A549 treated with AZD9567 at 1 μM for 4 hours (cell line): Measurements from ENCODE around the gene MAMDC4. TPM values are rescaled to one million over a fixed set of nuclear protein-coding genes. Genes with fewer than 3 reads are reported as not detected.

Experiments
- total RNA-seq: library from RNA; stranded (reverse); fragments of 200-300 nt; extraction: Qiagen RNA extraction; gene quantifications from 5 replicates; pipeline ENCODE4 v1.2.3, GENCODE V29; 2022; ENCODE audit not compliant: insufficient read depth

Gene MAMDC4
- total RNA-seq = 3.8 to 5.7 TPM (median 4.6 TPM) in 5 replicates

DNA sequence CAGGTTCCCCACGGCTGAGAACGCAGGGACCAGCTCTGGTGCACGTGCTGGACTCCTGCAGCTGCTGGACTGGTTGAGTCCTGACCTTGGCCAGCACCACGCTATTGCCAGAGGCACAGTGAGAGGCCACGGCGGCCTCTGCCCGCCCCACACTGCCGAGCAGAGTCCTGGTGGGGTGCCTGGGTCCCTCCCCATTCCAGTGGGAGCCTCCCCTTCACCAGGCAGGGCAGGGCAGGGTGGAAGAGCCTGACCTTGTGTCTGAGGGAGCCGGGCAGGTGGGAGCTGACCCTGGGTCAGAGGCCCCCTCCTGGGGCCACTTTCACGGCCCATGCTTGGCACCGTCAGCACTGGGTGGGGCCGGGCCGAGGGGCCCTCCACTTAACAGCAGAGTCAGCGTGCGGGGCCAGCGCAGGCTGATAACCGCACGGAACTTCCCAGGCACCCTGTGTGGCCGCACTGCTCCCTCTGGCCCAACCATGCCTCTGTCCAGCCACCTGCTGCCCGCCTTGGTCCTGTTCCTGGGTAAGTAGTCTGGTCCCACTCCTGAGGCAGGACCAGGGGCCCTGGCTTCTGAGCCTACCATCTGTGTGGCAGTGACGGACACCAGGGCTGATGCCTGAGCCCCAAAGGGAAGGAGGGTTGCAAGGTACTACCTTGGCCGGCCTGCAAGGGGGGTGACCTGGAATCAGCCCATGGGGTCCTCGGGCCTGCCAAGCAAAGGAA, at the start of gene MAMDC4:
MAMDC4 (plus strand) TSS at position 406 of the 723 bp plus-strand sequence; CDS start at position 477, 71 bp downstream.

DNA sequence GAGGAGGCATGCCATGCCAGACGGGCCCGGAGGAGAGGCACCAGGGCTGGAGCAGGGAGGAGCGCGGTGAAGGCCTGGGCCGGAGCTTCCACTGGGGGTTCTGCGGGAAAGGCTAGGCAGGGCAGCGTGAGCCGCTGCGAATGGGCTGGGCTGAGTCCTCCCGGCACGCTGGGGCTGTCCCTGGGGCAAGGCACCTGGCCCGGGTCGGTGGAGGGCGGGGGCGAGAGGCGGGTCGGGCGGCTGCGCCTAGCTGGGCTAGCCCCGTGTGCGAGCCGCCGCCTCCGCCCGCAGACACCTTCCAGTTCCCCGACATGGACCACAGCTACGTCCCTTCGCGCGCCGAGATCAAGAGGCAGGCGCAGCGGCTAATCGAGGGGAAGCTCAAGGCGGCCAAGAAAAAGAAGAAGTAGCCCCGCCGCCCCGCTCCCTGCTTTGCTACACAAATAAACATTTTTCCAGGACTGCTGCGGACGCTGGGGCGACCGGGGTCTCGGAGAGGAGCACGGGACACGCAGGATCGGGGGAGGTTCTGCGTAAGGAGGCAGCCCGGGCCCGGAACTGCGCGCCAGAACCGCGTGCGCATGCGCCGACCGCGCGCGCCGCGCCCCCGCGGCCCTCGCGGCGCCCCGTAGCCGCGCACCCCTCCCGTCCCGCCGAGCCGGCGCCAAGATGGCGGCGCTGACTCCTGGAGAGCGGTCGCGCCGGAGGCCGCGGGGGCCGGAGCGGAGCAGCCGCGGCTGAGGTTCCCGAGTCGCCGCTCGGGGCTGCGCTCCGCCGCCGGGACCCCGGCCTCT, 44.7 kb upstream of the MAMDC4 start, which contains the start of gene RABL6:
RABL6 (plus strand) TSS at position 668 of the 794 bp plus-strand sequence. CDS start 249 bp downstream, outside the sequence.

DNA sequence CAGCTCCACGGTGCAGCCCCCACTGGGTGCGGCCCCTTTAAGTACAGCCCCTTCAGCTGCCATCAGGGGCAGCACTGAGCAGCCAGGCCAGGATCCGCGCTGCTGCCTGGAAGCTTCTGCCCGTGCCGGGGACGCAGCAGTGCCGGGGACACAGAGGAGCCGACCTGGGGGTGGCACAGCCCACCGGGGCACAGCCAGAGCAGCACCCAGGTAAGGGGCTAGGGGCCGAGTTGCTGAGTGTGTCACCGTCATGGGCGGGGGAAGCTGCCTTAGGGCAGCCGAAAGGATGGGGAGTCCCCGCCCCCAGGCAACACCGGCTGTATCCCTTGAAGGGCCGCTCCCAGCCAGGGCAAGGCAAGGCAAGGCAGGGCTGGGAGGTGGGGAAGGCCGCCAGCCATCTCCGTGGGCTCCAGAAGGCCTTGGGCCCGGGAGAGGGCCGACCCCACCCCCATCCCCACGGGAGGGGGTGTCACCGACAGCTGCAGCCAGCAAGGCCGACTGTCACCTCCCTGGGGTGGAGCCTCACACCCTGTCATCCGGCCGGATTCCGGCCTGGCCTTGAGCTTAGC, 9.7 kb upstream of the MAMDC4 start, which contains the start of gene AJM1:
AJM1 (plus strand) TSS at position 99 of the 569 bp plus-strand sequence. CDS start 1,937 bp downstream, outside the sequence.

GRCh38 chr9:136849038-136849959, 2.8 kb upstream of the MAMDC4 start, which contains the start of gene PHPT1:
PHPT1 (plus strand) TSS chr9:136849409; CDS start chr9:136849431, 22 bp downstream.

DNA sequence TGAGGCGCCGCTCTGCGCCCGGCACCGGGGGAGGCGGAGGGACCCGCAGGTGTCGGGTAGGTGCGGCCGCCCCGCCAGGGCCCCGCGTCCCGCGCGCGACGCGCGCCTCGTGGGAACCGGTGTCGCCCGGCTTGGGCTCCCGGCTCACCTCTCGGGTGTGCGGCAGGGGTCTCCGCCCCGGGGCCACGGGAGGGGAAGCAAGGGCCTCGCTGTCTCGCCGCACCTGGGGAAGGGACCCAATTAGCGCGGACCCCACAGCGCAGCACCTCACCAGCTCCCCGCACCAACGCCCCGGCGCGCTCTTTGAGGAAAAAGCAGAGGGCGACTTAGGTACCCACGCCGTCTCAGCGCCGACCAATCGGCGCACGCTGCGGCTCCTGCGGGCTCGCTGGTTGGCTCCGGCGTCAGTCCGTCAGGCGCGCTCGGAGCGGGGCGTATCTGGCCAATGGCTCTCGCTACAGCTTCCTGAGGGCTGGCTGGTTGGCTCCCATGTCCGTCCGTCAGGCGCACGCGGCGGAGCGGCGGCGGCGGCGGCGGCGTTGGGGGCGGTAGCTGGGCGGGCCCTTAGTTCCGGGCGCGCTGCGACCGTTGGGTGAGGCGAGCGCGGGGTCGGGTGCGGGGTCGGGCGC, 33.9 kb downstream of the MAMDC4 start, which contains the start of gene TRAF2:
TRAF2 (plus strand) TSS at position 567 of the 629 bp plus-strand sequence. CDS start 12,225 bp downstream, outside the sequence.

Other genes with a start within 250 kb of the MAMDC4 start
- 37.1 to 59.8 TPM (median 58.8 TPM) in 5 replicates for gene EGFL7, start 189.4 kb upstream of the MAMDC4 start, total RNA-seq
- 64.9 to 105 TPM (median 101 TPM) in 5 replicates for gene AGPAT2, start 164.9 kb upstream of the MAMDC4 start, total RNA-seq
- gene DIPK1B, start 139.8 kb upstream of the MAMDC4 start, total RNA-seq = 3.7 to 8.1 TPM (median 7.0 TPM) in 5 replicates
- not detected in 5 replicates for gene LCN10, start 109.4 kb upstream of the MAMDC4 start, total RNA-seq
- not detected in 5 replicates for gene LCN6, start 103.8 kb upstream of the MAMDC4 start, total RNA-seq
- not detected in 5 replicates for gene LCN8, start 94.1 kb upstream of the MAMDC4 start, total RNA-seq
- 0.05 to 0.08 TPM (median 0.05 TPM) in 3 of 5 replicates, not detected in the others for gene LCN15, start 87.8 kb upstream of the MAMDC4 start, total RNA-seq
- gene TMEM141, start 61.0 kb upstream of the MAMDC4 start, total RNA-seq = 58.2 to 81.2 TPM (median 76.7 TPM) in 5 replicates
- 0.39 to 0.89 TPM (median 0.44 TPM) in 4 of 5 replicates, not detected in the other for gene CCDC183, start 56.0 kb upstream of the MAMDC4 start, total RNA-seq
- 56.0 to 85.9 TPM (median 80.1 TPM) in 5 replicates for gene RABL6, start 44.4 kb upstream of the MAMDC4 start, total RNA-seq
- gene AJM1, start 9.9 kb upstream of the MAMDC4 start, total RNA-seq = 1.9 to 5.0 TPM (median 4.5 TPM) in 5 replicates
- 301 to 333 TPM (median 305 TPM) in 5 replicates for gene PHPT1, start 2.9 kb upstream of the MAMDC4 start, total RNA-seq
- gene EDF1, start 14.0 kb downstream of the MAMDC4 start, total RNA-seq = 355 to 516 TPM (median 465 TPM) in 5 replicates
- 28.1 to 60.7 TPM (median 48.5 TPM) in 5 replicates for gene TRAF2, start 34.2 kb downstream of the MAMDC4 start, total RNA-seq
- 62.3 to 108 TPM (median 104 TPM) in 5 replicates for gene FBXW5, start 92.4 kb downstream of the MAMDC4 start, total RNA-seq
- gene C8G, start 92.9 kb downstream of the MAMDC4 start, total RNA-seq = 1.0 to 1.7 TPM (median 1.3 TPM) in 4 of 5 replicates, not detected in the other
- 1.3 to 2.0 TPM (median 1.6 TPM) in 4 of 5 replicates, not detected in the other for gene LCN12, start 99.9 kb downstream of the MAMDC4 start, total RNA-seq
- gene PTGDS, start 125.2 kb downstream of the MAMDC4 start, total RNA-seq = 0.14 to 0.73 TPM (median 0.66 TPM) in 4 of 5 replicates, not detected in the other
- 0.02 to 0.14 TPM (median 0.10 TPM) in 4 of 5 replicates, not detected in the other for gene LCNL1, start 130.6 kb downstream of the MAMDC4 start, total RNA-seq
- 24.8 to 86.1 TPM (median 80.8 TPM) in 5 replicates for gene PAXX, start 140.1 kb downstream of the MAMDC4 start, total RNA-seq
- 4.0 to 4.9 TPM (median 4.4 TPM) in 4 of 5 replicates, not detected in the other for gene CLIC3, start 144.2 kb downstream of the MAMDC4 start, total RNA-seq
- 20.0 to 29.5 TPM (median 27.5 TPM) in 5 replicates for gene ABCA2, start 175.9 kb downstream of the MAMDC4 start, total RNA-seq
- gene FUT7, start 179.7 kb downstream of the MAMDC4 start, total RNA-seq = 0.03 to 0.09 TPM (median 0.03 TPM) in 4 of 5 replicates, not detected in the other
- gene NPDC1, start 193.8 kb downstream of the MAMDC4 start, total RNA-seq = 49.4 to 88.3 TPM (median 87.7 TPM) in 5 replicates
- gene ENTPD2, start 201.7 kb downstream of the MAMDC4 start, total RNA-seq = 1.4 to 3.0 TPM (median 2.6 TPM) in 5 replicates
- gene SAPCD2, start 218.2 kb downstream of the MAMDC4 start, total RNA-seq = 14.9 to 28.4 TPM (median 24.6 TPM) in 5 replicates
- 9.8 to 16.4 TPM (median 11.7 TPM) in 5 replicates for gene UAP1L1, start 225.2 kb downstream of the MAMDC4 start, total RNA-seq
- gene MAN1B1, start 234.6 kb downstream of the MAMDC4 start, total RNA-seq = 40.8 to 56.5 TPM (median 52.7 TPM) in 5 replicates